ENCODE results near the gene AP5S1.

The AP5S1 gene

DNA sequence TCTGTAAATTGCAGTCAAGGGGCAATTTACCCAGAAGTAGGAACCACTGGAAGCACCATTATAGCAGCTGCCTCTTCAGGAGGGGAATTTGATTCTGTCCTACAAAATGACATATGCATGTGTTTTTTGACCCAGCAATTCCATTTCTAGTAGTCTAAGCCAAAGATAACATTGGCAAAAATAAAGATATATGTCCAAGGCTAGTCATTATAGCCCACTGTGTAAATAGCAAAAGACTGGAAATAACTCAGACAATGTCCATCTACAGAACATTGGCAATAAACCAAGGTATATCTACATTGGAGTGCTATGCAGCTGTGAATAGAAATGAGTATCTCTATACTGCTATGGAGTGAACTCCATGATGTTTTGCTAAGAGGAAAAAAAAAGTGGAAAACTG, 56.3 kb downstream of the AP5S1 start:
- DNase-seq (ENCODE audit: low read depth), result no peak
